Mucosa of gallbladder (tissue), 1 donor: ENCODE measurements around the gene LTN1. TPM values are rescaled to one million over a fixed set of nuclear protein-coding genes. Genes with fewer than 3 reads are reported as not detected.
A peak's percentile ranks its signal among the peaks of the same experiment; 100 is the strongest.
"Not testable (repeated sequence)": the region's sequence is repeated elsewhere in the genome, so short reads cannot be mapped to it uniquely, and the experiment has no call there.

Experiments used
- DNase-seq: peaks from one replicate; pipeline ENCODE4 v3.0.0-alpha.2; 2020; ENCODE audit warnings: low spot score
- total RNA-seq: library from RNA; stranded (reverse); gene quantifications from one replicate; pipeline ENCODE4 v1.2.1, GENCODE V29; 2021
- donor health status: DM: no; HTN: no; CAD: no.

LTN1 gene, protein sequence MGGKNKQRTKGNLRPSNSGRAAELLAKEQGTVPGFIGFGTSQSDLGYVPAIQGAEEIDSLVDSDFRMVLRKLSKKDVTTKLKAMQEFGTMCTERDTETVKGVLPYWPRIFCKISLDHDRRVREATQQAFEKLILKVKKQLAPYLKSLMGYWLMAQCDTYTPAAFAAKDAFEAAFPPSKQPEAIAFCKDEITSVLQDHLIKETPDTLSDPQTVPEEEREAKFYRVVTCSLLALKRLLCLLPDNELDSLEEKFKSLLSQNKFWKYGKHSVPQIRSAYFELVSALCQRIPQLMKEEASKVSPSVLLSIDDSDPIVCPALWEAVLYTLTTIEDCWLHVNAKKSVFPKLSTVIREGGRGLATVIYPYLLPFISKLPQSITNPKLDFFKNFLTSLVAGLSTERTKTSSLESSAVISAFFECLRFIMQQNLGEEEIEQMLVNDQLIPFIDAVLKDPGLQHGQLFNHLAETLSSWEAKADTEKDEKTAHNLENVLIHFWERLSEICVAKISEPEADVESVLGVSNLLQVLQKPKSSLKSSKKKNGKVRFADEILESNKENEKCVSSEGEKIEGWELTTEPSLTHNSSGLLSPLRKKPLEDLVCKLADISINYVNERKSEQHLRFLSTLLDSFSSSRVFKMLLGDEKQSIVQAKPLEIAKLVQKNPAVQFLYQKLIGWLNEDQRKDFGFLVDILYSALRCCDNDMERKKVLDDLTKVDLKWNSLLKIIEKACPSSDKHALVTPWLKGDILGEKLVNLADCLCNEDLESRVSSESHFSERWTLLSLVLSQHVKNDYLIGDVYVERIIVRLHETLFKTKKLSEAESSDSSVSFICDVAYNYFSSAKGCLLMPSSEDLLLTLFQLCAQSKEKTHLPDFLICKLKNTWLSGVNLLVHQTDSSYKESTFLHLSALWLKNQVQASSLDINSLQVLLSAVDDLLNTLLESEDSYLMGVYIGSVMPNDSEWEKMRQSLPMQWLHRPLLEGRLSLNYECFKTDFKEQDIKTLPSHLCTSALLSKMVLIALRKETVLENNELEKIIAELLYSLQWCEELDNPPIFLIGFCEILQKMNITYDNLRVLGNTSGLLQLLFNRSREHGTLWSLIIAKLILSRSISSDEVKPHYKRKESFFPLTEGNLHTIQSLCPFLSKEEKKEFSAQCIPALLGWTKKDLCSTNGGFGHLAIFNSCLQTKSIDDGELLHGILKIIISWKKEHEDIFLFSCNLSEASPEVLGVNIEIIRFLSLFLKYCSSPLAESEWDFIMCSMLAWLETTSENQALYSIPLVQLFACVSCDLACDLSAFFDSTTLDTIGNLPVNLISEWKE (N-terminal part only)
- total RNA-seq, result 22.1 TPM

DNA sequence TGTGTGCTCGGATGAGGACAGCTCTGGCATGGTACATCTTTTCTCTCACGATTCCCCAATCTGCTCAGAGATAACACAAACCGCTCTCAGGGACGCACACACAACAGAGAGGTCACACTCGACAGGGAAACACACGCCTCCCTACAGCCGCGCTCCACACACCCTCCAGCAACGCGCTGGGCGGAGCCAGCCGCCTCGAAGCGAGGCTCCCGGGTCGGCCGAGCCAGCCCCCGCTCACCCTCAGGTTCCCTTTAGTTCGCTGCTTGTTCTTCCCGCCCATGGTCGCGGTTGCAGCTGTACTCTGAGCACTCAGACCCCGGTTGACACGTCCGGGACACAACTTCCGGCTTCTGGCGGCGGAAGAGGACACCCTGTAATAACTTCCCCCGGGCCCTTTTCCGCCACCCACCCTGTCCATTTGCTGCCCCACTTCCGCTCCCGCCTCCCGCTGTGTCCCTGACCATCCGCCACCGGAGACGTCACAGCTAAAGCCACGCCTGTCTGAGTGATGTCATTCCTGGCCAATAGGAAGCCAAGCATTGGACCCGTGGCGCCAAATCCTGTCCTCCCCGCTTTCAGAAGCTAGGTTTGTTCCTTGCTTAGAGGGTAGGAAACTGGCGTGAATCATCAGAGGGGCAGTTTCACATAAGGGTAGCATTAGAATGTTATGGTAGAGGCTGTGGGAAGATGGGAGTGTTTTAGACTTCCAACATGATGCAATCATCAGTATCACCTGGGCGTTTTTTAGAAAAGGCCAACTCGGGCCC is at the start of gene LTN1:
Gene LTN1, minus strand, starts transcription at position 352 of the 767 bp plus-strand sequence. Its CDS starts 72 bp downstream, at position 280.
- DNase-seq, result peak; percentile 99

DNA sequence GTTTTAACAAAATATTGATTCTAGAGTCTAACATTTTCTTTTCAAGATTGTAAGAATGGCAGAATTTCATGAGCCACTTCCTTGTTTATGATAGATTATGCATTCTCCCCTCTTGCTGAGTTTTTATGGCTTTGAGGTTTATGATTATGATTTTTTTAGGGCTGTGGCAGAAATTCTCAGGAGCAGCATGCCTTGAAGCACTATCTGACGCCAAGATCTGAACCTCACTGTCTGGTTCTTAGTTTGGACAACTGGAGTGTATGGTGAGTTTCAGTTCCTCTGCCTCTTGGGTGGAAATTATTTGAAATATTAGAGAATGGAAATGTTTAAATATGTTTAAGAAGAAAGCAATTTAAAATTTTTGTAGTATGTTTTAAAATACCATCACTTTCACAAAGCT is 42.0 kb upstream of the LTN1 start:
- DNase-seq, result no peak

DNA sequence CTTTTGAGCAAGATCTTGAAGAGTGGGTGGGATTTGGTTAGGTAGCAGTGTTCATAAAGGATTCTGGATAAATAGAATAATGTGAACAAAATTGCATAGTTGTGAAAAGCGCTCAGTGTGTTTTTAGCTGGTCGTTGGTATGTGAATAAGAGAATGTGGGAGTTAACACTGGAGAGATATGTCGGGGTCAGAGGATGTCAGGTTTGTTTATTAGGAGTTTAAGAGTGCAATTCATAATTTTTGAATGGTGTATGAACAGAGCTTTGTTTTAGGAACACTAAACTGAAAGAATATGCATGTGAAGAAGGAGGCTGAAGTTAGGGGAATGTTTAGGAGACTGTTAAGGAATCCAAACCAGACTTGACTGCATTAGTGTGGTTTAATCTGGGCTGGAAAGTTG is 41.2 kb upstream of the LTN1 start:
- no peak for DNase-seq

DNA sequence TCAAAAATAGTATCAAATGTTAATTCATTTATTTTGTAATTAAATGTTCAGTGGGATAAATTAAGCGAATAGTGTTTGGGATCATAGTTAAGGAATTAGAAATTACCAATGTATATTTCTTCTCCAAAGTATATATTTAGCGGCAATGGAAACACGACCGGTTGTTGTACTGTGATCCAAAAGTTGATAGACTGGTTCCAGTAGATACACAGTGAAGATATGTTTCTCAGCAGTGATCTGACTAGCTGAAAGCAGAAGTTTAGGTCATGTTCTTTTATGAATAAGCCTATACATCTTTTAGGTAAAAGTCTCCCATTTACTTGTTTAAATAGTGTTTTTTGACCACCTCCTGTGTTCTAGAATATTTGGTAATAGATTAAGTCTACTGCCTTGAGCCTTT is 40.6 kb upstream of the LTN1 start:
- no peak for DNase-seq

DNA sequence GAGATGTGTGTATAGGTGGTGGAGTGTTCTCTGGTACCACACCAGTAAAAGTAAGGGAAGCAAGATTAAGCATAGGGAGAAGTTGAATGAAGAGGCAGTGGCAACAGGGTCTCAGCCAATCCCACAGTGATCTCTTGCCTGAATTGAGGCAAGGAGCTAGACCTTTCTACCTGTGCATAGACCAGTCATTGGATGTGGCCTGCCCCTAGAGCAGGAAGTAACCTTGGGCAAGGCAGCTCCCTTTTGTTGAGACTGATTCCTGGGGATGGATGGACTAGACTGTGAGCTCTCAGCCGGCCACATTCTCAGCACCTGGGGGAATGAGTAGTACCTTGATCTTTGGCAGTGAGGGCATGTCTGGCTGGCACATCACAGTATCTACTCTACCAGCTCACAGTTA is 38.2 kb upstream of the LTN1 start:
- DNase-seq, result no peak

DNA sequence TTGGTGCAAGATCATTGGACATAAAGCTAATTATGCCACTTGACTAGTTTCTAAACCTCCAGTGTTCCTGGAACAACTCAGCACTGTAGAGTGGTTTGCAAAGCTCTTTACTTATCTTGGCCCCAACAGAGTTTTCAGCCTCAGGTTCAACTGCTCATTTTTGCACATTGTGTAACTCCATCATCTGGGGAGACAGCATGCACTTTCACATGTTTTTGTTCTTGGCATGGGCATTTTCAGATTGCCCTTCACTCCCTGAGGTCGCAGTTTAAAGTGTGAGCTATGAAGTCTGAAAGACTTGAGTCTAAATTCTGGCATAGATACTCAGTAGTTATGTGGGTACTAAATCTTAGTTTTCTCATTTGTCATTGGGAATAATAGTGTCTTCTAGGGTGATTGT is 36.8 kb upstream of the LTN1 start:
- no peak for DNase-seq

DNA sequence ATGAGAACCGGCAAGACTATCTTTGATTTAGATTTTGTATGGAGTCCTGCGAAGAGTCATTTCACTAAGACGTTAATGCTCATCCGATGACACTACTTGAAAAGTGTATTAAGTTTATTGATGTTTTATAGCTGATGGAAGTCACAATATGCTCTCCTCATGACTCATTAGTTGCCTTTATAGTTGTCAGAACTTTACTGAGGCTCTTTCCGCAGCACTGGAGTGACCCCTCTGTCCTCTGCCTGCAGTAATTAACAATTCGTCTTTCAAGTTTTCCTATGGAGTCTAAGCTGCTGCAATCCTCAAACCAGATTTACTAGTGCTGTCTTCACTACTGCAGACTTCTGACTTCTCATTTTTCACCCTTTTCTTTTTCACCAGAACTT is 32.6 kb upstream of the LTN1 start:
- no peak for DNase-seq

DNA sequence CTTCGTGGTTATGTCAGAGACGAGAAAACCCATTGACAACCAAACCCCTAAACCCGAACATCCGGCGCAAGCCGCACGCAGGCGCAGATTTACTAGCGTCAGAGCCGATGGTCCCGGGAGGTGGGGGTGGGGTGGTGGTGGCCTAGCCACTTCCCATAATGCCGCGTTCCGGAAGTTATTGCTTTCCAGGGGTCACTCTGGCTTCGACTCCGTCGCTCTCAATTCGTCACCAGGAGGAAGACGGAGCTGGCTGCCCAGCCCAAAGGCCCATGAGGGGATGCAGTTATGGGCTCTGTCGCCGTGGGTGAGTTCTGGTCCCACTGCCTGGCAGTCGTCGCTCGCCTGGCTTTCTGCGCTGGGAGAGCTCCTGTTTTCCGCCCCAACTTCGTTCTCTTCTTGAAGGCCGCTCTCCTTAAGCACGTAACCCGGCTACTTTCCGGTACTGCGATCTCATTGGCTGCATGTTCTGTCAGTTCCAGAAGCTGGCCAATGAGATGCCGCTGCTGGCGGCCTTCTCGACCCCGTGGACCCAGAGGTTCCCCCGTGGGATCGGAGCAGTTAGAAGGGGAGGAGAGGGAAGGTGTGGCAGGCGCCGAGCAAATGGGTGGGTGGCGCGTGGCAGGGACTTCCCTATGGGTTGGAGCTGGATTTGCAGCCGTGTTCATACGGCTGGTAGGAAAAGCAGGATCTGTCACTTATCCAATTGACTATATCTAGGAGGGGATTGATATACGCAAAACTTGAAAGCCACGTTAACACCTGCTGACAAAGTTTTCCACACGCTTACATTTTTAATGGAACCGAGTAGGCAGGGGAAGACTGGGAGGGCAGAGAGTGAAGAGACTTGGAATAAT is 32.0 kb upstream of the LTN1 start, which contains the start of gene USP16:
Gene USP16, plus strand, starts transcription at position 195 of the 854 bp plus-strand sequence. CDS start 3,246 bp downstream, outside the sequence.
- peak; percentile 97 for DNase-seq

DNA sequence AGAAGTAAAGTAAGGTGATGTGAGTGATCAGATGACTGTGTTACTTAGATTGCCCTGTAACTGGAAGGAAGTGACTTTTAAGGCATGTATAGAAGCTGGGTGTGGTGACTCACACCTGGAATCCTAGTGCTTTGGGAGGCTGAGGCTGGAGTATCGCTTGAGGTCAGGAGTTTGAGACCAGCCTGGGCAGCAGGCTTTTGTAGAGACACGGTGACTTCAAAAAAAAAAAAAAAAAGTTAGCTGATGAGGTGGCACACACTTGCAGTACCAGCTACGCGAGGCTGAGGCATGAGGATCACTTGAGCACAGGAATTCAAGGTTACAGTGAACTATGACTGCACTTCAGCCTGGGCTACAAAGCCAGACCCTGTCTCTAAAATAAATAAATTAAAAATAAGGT is 29.5 kb upstream of the LTN1 start:
- no peak for DNase-seq

DNA sequence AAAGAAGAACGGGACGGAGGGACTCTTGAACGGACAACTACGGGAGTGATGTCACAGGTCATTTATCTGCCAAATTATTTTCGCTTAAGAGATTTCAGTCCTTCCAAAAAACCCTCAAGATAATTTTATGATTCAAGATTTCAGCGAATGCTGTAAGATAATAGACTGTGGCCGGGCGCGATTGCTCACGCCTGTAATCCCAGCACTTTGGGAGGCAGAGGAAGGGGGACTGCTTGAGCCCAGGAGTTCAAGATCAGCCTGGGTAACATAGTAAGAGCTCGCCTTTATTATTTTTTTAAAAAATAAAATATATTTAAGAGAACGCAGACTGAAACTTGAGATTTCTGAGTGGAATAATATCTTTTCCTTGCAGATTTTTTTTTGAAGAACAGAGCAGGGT is 25.9 kb upstream of the LTN1 start:
- no peak for DNase-seq

DNA sequence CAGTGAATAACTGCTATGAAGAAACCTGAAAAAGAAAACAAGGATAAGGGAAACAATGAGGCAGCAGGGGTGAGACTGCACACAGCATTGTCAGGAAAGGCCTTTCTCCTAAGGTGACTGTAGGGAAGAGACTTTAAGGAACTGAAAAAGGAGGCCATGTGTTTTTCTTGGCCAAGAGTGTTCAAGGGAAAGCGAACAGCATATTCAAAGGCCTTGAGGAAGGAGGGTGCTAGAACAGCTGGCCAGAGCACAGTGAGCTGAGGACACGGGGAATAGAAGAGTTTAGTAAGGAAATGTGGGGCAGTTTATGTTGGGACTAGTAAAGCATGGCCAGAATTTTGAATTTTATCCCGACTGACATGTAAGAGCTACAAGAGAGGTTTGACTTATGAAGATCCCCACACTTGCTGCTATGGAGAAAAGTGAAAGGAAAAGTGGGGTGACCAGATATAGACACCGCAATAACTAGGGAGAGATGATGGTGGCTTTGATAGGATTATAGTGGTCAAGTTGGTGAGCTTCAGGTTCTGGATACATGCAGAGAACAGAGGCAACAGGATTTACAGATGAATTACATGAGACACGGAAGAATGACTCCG is 25.1 kb upstream of the LTN1 start:
- no peak for DNase-seq

DNA sequence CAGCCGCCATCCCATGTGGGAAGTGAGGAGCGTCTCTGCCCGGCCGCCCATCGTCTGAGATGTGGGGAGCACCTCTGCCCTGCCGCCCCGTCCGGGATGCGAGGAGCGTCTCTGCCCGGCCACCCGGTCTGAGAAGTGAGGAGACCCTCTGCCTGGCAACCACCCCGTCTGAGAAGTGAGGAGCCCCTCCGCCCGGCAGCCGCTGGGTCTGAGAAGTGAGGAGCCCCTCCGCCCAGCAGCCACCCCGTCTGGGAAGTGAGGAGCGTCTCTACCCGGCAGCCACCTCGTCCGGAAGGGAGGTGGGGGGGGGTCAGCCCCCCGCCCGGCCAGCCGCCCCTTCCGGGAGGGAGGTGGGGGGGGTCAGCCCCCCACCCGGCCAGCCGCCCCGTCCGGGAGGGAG is 18.6 kb upstream of the LTN1 start:
- DNase-seq, result not testable (repeated sequence)

DNA sequence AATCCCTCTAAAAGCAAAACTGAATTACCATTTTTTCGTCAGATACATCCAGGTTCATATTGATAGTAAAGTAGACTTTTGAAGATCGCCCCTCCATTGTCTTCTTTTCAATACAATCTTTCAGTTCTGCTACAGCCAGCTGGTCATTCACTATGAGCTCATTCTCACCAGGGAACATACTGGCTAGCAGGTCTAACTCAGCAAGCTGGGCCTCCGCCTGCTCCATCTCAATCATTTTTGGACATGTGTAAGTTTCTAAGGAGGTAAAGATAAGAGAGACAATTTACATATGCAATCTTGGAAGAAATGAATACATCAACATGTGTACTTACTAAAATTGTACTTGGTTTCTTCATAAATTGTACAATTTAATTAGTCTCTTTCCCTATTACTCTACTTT is 15.7 kb upstream of the LTN1 start:
- no peak for DNase-seq

DNA sequence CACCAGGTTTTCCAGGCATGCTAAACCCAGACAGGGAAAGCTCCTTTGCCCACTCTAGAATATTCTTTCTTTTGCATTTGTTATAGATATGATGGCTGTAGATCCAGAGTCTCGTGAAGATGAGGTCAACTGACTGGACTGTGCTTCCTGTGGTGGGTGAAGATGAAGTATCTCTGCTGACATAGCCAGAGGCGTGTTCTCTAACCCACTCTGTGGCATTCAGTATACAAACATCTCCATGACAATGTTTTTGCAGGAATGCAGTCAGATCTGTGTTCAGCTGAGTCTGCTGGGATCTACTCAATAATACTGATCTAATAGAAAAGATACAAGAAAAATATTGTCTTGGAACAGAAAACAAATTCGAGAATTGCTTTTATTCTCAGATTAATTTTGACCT is 15.1 kb upstream of the LTN1 start:
- no peak for DNase-seq

DNA sequence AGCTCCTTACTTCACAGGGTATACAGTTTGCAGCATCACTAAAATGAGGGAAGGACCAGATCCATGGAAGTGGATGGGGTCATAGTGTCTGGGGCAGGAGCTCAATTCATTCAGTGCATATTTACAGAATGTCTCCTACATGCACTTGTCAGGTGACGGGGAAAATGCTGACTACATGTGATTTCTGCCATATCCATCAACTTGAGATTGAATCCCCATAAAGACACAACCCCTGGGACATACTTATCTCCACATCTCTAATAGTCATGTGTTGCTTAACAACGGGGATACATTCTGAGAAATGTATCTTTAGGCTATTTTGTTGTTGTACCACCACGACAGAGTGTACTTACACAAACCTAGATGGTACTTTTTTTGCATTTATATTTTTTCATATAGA is 14.5 kb upstream of the LTN1 start:
- DNase-seq, result no peak

DNA sequence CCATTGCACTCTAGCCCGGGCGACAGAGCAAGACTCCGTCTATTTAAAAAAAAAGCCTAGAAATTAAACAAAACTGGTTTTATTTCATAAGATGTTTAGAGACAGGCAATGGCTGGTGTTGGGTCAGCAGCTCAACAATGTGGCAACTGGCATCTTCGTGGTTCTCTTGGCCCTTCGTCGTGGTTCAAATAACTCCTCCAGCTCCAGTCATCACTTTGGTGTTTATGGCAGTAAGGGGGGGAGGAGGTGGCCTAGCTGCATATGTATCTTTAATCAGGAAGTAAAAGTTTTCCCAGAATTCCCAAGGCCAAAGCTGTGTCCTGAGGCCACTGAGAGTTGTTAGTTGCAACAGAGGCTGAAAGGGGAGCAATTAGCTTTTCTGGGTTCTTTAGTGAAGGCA is 13.0 kb upstream of the LTN1 start:
- DNase-seq, result no peak

DNA sequence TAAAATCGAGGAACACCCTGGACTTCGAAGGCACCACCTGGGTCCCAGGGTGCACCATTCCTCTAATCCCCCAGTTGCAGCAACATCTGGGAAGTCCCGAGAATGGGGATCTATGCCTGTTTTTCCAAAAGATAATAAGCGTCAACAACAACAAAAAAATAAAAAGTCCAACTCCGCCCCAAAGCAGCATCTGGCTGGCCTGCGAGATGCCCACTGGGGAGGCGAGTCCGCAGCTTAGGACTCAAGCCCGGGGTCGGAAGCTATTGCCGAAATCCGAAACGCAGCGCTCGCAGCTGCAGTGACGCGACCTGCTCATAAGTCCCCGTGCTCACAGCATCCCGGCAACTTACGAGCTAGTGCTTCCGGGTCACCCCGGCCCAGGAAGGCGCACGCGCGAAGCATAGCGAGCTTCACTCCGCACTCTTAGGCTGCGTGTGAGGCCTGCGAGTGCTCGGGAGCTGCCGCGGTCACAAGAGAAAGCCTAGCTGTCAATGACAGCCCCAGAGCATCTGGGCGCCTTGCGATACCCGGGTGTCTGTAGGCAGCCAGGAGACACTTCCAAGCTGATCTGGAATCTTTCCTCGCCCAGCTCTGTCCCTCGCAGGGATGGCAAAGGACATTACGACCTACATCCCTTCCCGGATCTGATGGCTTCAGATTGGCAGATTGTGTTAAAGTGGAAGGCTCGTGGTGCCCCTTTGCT is 9.9 kb upstream of the LTN1 start:
- peak; percentile 95 for DNase-seq

DNA sequence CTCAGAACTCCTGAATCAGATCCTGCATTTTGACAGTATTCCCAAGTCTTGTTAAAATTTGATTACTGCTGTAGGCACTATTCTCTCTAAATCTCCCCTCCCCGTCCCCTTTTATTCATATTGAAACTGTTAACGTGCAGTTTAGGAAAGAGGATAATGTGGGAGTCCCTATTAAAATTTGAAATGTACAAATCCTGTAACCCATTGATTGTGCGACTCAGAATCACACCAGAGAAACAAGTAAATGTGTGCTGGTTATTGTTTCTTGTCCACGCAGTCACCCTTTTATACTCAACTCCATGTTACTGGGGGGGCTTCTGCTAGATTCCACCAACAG is 584 bp upstream of the LTN1 start:
- no peak for DNase-seq

DNA sequence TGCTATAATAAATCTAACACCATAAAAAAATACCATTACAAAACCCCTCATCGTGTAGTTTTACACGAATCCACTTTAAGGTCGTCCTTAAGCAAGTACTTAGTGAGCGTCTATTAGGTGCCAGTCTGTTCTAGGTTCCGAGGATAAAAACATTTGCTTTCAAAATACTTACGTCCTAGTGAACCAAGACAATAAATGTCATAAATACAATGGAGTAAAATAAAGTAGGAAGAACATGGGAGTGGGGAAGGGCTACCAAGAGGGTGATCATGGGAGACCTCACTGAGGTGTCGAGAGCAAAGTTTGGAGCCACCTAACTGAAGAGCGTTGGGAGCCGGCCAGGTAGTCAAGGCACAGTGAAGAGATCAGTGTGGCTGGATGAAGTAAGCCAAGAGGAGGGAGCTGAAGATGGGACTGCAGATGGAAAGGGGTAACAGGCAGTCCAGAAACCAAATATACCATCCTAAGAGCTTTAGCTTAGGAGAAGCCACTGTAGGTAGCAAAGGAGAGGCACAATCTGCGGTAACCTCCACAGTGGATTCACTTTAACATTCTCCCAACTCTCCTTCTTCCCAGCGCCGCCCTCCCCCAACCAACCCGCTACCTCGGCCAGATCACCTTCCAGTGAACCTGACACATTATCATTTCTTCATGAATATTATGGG is 684 bp downstream of the LTN1 start:
- DNase-seq, result no peak
